Activated CD4-positive, alpha-beta T cell treated with anti-CD3 and anti-CD28 coated beads, Interleukin-2, amount 50 U/mL, for 24 hours (primary cell): ENCODE data around the gene TBCCD1.
"Not testable (repeated sequence)": the region's sequence is repeated elsewhere in the genome, so short reads cannot be mapped to it uniquely, and the experiment has no call there.

Experiments
- DNase-seq, 2 donors: peaks; one replicate each; pipeline ENCODE4 v3.0.0-alpha.2; 2020; ENCODE audit warnings: low read depth in 1 of 2, low spot score in 1 of 2

The TBCCD1 gene

DNA sequence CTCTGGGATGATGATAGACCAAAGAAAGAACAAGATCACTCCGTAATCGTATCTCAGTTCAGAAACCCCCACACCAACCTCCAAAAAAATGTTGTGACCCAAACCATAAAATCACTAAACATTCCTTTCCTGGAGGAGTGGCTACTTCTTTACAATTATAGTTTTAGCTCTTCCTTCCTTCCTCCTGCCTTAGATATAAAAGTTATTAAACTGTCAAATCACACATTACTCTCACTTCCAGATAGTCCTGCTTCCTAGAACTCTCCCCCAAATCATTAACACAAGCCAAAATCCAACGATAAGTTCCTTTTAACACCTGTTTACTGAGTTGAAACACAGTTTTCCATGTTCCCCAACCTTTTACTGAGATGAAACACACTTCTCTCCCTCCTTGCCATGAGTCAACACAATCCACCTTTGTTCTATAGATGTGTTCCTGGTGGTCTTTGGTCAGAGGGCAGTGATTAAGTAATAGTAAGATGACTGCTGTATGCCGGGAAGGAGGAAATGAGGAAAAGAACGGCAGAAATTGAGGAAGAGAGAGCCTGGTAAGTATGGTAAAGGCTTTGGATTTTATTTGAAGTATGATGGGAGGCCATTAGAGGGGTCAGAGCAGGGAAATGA lies 14.6 kb downstream of the TBCCD1 start:
- DNase-seq, result no peak

DNA sequence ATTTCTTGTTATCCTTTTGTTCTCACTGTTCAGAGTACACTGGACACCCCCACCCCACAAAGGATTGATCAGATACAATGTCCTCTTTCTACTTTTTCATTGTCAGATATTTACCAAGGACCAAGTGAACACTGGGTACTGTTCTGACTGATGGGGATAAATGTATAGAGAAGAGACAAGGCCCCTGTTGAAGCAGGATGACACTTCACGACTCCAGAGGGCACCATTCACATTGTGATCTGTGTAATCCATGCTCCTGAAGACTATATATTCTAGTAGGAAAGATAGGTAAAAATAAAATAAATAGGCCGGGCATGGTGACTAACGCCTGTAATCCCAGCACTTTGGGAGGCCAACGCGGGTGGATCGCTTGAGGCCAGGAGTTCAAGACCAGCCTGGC lies 15.8 kb downstream of the TBCCD1 start:
- DNase-seq, result no peak

DNA sequence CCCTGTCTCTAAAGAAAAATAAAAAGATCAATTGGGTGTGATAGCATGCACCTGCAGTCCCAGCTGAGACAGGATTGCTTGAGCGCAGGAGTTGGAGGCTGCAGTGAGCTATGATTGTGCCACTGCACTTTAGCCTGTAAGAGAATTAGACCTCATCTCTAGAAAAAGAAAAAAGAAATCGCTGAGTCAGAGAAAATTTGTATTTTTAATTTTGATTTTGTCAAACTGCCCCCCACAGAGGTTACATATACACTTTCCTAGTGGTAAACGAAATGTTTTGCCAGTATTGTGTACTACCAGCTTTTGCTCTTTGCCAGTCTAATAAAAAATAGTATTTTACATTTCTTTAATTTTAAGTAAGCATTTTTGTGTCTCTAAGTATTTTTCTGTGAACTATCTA lies 17.6 kb downstream of the TBCCD1 start:
- DNase-seq, result no peak

DNA sequence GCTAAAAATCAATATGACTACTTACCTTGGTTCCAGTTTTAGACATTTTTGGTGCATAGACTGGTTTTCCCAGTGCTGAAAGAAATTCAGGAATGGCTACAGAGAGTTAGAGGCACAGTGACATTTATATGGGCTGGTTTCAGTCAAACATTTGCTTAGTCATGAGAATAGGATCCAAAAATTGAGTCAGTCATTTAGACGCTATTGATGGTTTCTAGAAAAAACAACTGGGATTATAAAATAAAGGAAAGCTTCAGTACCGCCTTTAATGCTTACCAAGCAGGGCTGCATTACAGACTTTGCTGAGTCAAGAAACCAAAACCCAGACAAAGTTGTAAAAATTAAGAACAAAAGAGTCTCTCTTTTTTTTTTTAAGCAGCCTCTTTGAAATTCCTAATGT lies 22.9 kb downstream of the TBCCD1 start, which contains the start of gene CRYGS:
Gene CRYGS (minus strand): TSS at position 100 of the 400 bp plus-strand sequence. CDS start 54 bp downstream, at position 46.
- no peak for DNase-seq

DNA sequence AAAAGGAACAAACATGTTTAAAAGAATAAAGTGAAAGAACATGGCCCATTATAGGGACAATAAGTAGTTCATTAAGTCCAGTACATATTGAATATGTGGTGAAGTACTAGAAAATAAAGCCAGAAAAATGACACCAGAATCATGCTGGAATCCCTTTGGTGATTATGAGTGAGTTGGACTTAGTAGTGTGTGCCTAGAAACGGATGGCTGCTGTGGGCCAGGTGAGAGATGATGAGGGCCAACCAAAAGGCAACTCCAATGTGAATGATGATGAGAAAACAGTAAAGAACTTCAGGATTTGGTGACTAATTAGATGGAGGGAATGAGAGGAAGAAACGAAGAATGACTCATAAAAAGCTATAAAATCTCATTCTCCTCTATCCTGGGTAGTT lies 26.3 kb downstream of the TBCCD1 start:
- DNase-seq, result no peak

DNA sequence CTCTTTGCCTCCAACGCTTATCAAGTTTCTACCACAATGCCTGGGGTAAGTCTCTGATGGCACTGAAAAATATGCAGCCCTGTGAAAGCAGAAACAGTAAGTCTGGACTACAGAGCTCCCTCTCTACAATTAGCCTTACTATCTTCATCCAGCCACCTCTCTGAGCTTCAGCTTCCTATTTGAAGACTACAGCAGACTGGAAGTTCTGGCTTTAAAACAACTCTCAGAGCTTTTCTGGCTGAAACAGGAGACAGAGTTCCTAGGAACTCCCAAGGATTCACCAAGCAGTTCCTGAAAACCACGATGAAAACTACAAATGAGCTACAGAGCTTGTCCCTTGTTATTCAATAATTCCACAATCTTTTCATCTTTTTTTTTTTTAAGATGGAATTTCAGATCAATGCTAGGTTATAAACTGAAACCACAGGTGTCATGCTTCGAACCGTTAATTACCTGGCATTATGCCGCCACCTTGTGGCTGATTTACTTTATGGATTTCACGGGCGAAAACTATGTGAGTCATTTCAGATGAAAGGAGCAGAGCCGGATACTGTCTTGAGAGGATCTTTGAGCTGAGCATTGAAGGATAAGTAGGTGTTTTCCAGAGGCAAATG lies 26.8 kb downstream of the TBCCD1 start:
- peak; percentile 59 to 85 for DNase-seq

DNA sequence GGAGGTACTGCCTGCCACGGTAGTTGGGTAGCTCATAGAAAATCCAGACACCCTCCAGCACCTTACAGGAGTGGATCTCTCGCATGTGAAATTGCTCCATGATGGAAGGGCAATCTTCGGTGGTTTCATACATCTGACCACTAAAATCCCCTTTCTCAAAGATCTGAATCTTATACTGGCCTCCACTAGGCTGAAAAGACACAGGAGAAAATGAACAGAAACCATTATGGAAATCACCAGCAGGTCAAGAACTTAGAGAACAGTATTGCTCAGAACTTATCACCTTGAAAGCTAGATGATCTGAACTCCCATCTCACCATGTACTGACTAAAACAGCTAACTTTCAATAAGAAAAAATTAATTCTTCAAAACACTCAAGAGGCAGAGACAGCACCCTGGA lies 28.4 kb downstream of the TBCCD1 start:
- DNase-seq, result no peak

DNA sequence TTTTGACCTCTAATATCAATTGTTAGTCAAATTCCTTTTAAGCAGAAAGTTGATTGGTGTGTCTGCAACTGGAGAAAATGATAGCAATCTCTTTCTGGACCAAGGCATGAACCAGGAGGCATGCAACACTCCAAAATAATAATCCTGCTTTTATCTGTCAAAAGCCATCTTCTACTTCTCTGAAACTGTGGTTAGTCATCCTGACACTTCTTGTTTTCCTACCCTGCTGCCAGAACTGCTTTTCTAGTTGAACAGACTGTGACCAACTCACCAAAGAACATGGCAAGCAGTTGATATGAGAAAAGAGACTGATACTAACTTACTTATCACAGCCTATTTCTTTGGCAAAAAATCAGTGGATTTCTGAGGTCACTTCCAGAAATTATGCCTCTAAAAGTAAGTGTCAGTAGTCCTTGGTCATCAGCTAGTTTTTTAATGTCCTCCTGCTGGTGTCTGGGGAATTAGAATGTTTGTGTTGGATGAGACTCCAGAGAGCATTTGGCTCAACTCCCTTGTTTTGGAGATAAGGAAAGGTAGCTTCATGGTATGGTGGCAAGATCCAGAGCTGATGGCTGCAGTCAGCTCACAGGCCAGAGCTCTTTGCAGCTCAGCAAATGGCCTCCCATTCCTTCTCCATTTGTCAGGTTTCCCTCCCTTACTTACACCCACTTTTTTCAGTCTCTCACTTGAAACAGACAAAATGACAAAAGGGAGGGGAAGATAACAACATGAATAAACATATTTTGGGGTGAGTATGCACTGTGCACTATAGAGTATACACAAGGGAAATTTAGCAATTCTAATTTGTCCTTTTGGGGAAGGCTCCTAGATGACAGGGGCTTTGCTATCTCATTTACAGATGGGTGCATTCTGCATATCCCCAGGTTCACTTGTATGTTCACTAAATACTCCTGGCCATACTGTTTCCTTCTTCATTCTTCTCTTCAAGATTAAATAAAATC lies 30.0 kb downstream of the TBCCD1 start:
- no peak for DNase-seq

DNA sequence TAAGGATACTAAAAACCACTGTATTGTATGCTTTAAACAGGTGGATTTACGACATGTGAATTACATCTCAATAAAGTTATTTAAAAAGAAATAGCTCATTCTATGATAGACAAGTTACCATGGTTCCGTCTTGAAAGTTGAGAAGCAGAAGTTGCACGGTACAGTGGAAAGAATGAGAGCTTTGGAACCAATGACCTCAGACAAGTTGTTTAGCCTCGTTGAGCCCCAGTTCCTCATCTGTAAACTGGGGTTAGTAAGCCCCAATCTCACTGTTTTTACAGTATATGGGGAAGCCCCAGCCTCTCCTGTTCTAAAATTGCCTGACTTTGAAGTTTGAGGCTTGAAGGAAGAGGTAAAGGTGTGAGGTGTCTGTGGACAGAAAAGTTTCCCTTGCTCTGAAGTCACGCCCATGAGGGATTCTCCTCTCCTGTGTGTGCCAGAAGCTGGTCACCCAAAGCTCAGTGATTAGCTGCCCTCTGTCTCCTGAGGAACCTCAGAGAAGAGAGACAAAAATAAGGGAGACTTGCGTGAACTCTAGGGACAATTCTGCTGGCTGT lies 32.9 kb downstream of the TBCCD1 start:
- DNase-seq, result peak in 1 of 2 donors; percentile 75

DNA sequence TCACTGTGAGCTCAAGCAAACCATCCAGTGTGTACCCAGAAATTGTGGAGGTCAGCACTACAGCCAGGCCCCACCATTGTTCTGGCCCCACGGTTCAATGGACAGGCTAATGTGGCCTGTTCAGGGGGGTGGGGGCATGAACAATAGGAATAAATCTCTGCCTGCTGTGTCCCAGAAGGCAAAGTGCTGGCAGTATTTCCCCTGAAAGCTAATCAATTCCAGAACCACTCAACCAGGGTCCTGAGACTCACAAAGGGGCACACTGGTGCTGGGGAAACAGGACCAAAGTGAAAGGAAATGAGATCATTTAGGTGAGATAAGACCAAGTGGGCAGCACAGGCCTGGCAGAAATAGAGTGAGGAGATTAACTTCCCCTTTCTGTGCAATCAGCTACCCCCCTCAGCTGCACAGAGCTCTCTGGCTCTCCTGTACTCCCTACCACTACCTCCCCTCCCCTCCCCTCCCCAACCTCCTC lies 34.5 kb downstream of the TBCCD1 start:
- DNase-seq, result no peak

DNA sequence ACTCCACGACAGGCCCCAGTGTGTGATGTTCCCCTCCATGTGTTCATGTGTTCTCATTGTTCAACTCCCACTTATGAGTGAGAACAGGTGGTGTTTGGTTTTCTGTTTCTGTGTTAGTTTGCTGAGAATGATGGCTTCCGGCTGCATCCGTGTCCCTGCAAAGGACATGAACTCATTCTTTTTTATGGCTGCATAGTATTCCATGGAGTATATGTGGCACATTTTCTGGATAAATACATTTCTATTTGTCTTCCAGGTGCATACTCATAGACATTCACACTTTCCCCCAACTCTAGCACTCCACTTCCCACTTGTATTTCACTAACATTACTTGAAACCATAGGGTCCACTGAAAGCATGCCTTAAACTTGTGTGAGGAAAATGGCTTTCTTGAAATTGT lies 35.4 kb downstream of the TBCCD1 start:
- not testable (repeated sequence) for DNase-seq

DNA sequence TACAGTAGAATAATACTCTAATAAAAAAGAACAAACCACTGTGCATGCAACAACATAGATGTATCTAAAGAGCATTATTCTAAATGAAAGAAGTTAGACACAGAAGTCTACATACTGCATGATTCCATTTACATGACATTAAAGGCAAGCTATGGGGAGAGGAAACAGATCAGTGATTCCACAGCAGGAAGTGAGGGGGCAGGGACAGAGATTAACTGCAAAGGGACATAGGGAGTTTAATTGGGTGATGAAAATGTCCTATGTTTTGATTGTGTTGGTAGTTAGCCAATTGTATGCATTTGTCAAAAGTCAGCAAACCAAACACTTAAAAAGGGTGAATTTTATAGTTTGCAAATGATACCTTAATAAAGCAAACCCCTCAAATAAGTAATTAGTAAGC lies 36.7 kb downstream of the TBCCD1 start:
- DNase-seq, result no peak

DNA sequence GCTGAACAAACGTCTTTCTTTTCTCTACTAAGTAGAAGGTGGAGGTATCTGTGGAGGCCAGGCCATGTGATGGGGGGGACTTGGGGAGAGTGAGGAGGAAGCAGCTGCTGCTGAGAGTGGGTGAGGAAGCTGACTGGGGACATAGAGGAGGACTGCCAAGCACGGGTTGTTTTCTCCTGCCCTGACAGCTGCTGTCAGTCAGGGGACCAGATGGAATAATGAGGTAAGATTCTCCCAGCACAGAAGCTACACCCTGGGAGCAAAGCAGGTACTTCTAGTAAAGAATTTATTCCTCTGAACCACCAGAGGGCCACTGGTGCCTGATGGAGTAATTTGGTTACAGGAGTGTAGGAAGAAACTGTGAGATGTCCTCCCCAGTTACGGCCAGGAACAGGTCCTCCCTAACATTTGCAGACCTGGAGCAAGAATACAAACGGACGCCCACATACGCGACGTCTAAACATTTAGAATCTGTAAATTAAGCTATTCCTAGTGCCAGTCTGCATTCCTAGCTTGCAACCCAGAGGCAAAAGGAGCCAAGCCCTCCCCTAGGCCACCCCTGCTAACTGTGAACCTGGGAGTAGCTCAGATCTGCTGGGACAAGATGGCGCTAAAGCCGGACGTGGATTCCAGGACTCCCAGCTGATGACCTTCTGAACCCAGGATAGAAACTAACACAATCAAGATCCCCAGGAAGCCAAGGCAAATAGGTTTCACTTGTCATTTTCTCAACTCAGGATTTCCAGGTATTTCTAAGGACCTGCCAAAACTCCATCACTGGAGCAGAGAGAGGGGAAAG lies 37.7 kb downstream of the TBCCD1 start:
- DNase-seq, result no peak

DNA sequence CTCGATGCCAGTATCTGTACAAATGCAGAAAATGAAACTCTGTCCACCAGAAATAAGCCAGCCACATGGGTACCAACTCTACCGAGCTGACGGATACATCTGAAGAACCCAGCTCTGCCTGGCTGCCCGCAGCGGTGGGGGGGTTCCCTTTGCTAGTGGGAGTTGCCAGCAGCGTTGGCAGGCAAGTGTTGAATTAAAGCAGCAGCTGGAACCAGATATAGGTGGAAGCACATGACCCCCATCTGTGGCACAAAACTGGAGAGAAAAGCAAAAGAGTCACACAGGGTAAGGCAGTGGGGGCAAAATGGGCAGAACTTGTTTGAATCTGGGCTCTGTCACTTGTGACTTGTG lies 40.9 kb downstream of the TBCCD1 start:
- no peak for DNase-seq

DNA sequence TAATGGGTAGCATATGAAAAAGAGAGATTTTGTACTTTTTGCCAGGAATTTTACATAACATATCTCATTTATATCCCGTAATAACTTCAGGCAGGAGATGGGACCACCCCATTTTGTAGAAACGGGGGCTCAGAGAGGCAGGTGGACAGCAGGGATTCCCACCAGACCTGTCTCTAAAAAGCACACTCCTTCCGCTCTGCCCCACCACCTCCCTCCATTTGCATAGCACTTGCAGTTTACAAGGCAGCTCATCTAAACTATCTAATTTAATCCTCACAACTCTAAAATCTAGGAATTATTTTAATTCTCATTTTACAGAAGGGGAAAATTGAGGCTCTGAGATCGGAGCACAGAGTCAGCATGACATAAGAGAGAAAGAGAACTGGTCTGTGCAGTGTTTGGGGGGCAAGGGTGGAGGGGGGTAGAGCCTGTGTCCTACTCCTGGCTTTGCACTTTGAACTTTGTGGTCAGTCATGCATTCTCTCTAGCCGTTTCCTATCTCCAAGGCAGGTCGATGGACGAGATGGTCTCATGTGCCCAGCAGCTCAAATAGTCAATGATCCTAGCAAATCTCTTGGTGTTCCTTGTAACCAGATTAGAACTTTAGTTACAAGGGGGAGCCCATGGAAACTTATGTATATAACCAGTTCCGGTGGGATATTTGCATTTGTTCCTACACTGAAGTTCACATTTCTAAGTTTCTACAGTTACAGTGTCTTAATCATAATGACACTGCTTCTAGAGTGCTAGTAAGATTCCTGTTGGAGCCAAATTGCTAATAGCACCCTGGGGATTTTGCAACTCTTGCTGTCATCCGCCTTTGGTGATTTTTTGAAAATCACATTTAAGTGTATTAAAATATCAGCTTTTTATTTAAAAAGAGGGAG lies 41.5 kb downstream of the TBCCD1 start:
- DNase-seq, result no peak

DNA sequence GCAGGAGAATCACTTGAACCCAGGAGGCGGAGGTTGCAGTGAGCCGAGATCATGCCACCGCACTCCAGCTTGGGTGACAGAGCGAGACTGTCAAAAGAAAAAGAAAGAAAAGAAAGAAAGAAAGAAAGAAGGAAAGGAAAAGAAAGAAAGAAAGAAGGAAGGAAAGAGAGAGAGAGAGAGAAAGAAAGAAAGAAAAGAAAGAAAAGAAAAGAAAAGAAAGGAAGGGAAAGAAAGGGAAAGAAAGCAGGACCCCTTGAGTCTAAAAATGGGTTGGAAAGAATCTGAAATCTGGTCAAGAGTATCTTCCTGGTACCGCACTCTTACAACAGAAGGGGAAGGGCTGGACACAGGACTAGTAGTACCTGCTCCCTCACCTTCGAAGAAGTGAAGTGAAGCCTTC lies 42.5 kb downstream of the TBCCD1 start:
- DNase-seq, result no peak

DNA sequence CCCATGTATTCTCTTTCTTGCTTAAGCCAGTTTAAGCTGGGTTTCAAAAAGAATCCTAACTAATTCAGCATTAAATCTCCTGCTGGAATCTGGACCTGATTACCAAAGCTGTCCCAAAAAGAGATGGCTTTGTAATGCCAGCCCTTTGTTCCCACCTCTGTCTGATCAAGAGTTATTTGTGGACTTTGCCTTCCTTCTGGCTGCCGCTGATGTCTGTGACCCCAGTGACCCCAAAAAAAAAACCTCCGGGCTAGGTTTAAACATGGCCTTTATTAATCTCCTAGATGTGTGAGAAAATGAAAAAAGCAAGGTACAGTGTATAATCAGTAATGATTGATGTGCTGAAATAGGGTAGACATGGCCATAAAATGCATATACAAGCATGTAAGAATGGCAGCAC lies 43.7 kb downstream of the TBCCD1 start:
- DNase-seq, result no peak

DNA sequence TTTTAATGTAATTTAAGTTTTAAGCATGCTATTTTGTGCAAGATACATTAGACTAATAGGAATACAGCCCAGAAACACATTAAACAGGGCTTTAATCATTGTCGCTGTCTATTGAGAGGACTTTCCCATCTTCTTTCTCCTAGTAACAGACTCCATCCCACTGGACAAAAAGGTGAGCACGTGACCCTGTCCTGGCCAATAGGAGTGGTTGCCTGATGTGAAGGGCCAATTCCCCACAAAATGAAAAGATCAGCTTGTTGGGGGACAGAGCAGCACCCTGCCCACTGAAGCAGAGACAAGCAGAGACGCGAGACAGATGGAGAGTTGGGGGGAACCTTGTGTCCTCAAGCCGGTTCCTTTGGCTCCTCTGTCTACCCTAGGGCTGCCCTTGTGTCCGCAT lies 44.1 kb downstream of the TBCCD1 start:
- no peak for DNase-seq

DNA sequence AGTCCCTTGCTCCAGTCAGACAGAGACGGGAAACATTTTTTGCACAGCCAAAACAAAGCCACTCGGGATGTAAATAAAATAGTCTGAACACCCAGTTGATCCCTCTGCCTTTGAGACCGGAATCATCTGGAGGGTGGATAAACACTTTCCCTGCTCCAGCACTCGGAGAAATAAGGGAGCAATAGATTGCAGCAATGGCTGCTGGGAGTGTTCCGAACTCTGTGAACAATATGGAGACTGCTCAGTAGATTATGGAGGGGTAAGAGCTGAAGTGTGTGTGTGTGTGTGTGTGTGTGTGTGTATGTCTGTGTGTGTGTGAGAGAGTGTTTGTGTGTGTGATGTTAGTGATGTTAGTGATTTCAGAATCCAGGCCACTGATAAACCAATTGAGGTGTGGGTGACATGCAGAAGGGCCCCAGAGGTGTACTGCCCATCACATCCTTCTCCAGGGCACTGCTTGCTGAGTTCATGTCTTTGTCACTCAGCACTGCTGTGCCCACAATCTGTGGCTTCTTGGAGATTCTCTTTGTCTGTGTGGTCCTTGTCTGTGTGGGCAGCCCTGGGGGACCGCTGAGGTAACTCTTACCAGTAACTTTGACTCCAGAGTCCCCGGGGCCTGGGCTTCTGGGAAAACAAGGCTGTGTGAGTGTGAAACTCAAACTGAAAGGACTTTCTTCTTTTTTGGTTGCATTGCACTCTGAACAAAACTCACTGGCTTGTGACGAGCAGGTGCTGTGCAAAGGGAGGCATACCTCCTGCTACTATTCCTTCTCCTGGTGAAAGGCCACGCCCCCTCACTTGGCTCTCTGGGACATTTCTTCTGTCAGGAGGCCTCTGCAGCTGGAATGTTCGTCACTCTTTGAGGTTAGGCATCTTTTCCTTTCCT lies 45.9 kb downstream of the TBCCD1 start:
- no peak for DNase-seq
